ENCODE results near the gene GRIN3A.

GRIN3A gene

DNA sequence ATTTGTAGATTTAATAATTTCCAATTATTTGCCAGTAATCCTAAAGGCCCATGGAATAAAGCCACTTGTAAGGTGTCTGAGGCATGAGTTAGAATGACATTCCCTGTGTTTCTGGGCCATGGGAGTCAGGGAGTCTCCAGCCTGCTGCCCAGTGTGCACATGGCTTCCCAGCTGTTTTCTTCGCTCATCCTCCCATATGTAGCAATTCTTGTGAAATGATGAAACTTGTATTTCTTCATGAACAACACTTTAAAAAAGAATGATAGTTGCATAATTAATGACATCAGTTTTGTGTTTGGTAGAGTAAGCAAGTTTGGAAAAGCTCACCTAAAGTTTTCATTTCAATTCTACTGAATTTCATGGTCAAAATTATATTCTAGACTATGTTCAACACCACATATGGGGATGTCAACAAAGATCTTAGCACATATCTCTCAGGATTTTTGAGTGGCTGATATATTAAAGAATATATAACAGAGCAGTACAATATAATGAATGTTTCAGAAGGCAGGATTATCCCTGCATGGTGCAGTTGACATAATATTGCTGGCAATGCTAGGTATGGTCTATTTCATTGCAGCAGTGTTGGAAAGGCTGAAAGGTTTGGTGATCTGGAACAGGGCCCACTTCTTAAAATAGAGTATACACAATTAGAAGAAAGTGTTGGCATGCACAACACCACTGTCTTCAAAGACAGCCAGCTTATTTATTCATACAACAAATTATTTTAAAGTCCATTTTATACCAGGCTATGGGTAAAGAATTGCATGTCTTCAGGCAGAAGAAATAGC is 44.7 kb downstream of the GRIN3A start:
- Mint-ChIP-seq H3K27ac (no peak overlapping the region), H3K36me3 (ENCODE audit: low read depth) (no peaks in the 10 kb centered on the region), H3K4me3 (no peak overlapping the region)

GRCh38 chr9:101691657-101692056 is 46.8 kb downstream of the GRIN3A start:
- TF ChIP-seq, protein P1, sequence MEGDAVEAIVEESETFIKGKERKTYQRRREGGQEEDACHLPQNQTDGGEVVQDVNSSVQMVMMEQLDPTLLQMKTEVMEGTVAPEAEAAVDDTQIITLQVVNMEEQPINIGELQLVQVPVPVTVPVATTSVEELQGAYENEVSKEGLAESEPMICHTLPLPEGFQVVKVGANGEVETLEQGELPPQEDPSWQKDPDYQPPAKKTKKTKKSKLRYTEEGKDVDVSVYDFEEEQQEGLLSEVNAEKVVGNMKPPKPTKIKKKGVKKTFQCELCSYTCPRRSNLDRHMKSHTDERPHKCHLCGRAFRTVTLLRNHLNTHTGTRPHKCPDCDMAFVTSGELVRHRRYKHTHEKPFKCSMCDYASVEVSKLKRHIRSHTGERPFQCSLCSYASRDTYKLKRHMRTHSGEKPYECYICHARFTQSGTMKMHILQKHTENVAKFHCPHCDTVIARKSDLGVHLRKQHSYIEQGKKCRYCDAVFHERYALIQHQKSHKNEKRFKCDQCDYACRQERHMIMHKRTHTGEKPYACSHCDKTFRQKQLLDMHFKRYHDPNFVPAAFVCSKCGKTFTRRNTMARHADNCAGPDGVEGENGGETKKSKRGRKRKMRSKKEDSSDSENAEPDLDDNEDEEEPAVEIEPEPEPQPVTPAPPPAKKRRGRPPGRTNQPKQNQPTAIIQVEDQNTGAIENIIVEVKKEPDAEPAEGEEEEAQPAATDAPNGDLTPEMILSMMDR (IDR thresholded peaks at IDR 0.05; ENCODE audit: unreplicated experiment in 3 of 3), result no peak
- H3K9me3 Mint-ChIP-seq, result no peaks in the 10 kb centered on the region

More for the DNA sequence above, 44.7 kb downstream of the GRIN3A start:
- peaks cover 24% of the 10 kb centered on the region for H3K4me1 Mint-ChIP-seq
- no peaks in the 10 kb centered on the region for H3K9me3 Mint-ChIP-seq
- TF ChIP-seq, protein P1 (IDR thresholded peaks at IDR 0.05; ENCODE audit: unreplicated experiment in 3 of 3), result no peak
- no peaks in the 10 kb centered on the region for H3K27me3 Mint-ChIP-seq (ENCODE audit: low read depth)

GRCh38 chr9:101689039-101689438 is 49.4 kb downstream of the GRIN3A start:
- Mint-ChIP-seq H3K9me3 (no peaks in the 10 kb centered on the region), H3K4me3 (no peak overlapping the region), H3K4me1 (peaks cover 37% of the 10 kb centered on the region), H3K27me3 (ENCODE audit: low read depth) (no peaks in the 10 kb centered on the region), H3K27ac (peak overlapping the region in 2 of 3 experiments; percentile 80 to 82), H3K36me3 (ENCODE audit: low read depth) (no peaks in the 10 kb centered on the region)
- TF ChIP-seq, protein P1 (IDR thresholded peaks at IDR 0.05; ENCODE audit: unreplicated experiment in 3 of 3), result no peak

More at GRCh38 chr9:101691657-101692056, 46.8 kb downstream of the GRIN3A start:
- no peaks in the 10 kb centered on the region for H3K36me3 Mint-ChIP-seq (ENCODE audit: low read depth)
- H3K4me3 Mint-ChIP-seq, result no peak overlapping the region
- H3K27me3 Mint-ChIP-seq (ENCODE audit: low read depth), result no peaks in the 10 kb centered on the region
- peaks cover 33% of the 10 kb centered on the region for H3K4me1 Mint-ChIP-seq
- peak overlapping the region in 2 of 3 experiments; percentile 45 to 59 for H3K27ac Mint-ChIP-seq

DNA sequence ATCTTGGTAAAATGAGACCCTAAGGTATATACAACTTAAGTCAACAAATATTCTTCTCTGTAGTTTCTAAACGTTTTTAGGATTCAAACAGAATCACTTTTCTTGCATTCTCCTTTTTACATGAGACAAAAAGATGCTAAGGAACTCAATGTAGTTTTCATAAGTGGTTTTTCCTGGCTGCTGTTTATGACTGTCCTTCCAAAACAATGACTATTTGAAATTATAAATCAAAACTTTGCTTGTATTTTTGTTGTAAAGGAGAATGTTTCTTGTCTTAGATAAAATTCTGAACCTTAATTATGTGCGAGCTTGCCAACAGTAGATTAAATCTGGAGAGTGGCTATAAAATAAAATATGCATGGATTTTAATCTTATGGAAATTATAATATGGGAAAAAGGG is 53.8 kb downstream of the GRIN3A start:
- H3K27ac Mint-ChIP-seq, result peak overlapping the region in 2 of 3 experiments; percentile 70 to 78
- TF ChIP-seq, protein P1 (IDR thresholded peaks at IDR 0.05; ENCODE audit: unreplicated experiment in 3 of 3), result no peak
- H3K36me3 Mint-ChIP-seq (ENCODE audit: low read depth), result no peaks in the 10 kb centered on the region

GRCh38 chr9:101683236-101683635 is 55.2 kb downstream of the GRIN3A start:
- peak overlapping the region; percentile 70 to 78 (median 70) for H3K27ac Mint-ChIP-seq
- TF ChIP-seq, protein P1 (IDR thresholded peaks at IDR 0.05; ENCODE audit: unreplicated experiment in 3 of 3), result no peak
- no peaks in the 10 kb centered on the region for H3K27me3 Mint-ChIP-seq (ENCODE audit: low read depth)
- no peaks in the 10 kb centered on the region for H3K36me3 Mint-ChIP-seq (ENCODE audit: low read depth)
- peak overlapping the region in 2 of 3 experiments; percentile 13 to 15 for H3K4me3 Mint-ChIP-seq
- no peaks in the 10 kb centered on the region for H3K9me3 Mint-ChIP-seq
- H3K4me1 Mint-ChIP-seq, result peaks cover 33% of the 10 kb centered on the region

More for the DNA sequence above, 53.8 kb downstream of the GRIN3A start:
- Mint-ChIP-seq H3K9me3 (no peaks in the 10 kb centered on the region), H3K27me3 (ENCODE audit: low read depth) (no peaks in the 10 kb centered on the region), H3K4me3 (peak overlapping the region in 1 of 3 experiments; percentile 15), H3K4me1 (peaks cover 39% of the 10 kb centered on the region)
